Measurements from ENCODE around the gene MEG3. TPM values are rescaled to one million over a fixed set of nuclear protein-coding genes. Genes with fewer than 3 reads are reported as not detected.

The MEG3 gene
- total and polyA plus RNA-seq, 7 donors = 3.5 to 168 (median 28.0) TPM

DNA sequence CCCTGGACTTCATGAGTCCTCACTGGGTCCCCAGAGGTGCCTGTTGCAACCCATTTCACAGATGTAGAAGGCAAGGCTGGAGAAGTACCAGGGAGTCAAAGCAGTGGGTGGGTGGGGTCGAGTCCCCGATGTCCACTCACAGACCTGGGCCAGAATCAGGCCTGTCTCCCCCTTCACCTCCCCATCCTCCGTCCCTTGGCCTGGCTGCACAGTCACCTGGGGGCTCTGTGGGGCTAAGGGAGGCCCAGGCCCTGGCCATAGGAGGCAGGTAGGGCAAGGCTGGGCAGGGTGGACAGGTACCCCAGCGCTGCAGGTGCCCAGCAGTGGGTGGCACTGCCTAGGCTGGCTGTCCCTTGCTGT is 48.1 kb downstream of the MEG3 start:
- Histone ChIP-seq H3K36me3 (no peaks in the 10 kb centered on the region), H3K4me3 (no peak overlapping the region), H3K4me1 (no peaks in the 10 kb centered on the region), H3K27ac (no peak overlapping the region), H3K9me3 (no peaks in the 10 kb centered on the region), H3K27me3 (peaks cover 0 to 19% (median 4%) of the 10 kb centered on the region in 3 donors)
- no peak for TF ChIP-seq POLR2AphosphoS5 (IDR thresholded peaks at IDR 0.05)
- TF ChIP-seq EP300 (IDR thresholded peaks at IDR 0.05) = no peak
- TF ChIP-seq POLR2A (IDR thresholded peaks at IDR 0.05) = no peak
- TF ChIP-seq, protein P1, sequence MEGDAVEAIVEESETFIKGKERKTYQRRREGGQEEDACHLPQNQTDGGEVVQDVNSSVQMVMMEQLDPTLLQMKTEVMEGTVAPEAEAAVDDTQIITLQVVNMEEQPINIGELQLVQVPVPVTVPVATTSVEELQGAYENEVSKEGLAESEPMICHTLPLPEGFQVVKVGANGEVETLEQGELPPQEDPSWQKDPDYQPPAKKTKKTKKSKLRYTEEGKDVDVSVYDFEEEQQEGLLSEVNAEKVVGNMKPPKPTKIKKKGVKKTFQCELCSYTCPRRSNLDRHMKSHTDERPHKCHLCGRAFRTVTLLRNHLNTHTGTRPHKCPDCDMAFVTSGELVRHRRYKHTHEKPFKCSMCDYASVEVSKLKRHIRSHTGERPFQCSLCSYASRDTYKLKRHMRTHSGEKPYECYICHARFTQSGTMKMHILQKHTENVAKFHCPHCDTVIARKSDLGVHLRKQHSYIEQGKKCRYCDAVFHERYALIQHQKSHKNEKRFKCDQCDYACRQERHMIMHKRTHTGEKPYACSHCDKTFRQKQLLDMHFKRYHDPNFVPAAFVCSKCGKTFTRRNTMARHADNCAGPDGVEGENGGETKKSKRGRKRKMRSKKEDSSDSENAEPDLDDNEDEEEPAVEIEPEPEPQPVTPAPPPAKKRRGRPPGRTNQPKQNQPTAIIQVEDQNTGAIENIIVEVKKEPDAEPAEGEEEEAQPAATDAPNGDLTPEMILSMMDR (IDR thresholded peaks at IDR 0.05) = no peak
- 89 to 90% methylated on average over 4 of the region's 4 CpGs for WGBS, 2 donors
- intact Hi-C loops (cut with DNase I) = no loop called here
- DNase-seq = no peak

DNA sequence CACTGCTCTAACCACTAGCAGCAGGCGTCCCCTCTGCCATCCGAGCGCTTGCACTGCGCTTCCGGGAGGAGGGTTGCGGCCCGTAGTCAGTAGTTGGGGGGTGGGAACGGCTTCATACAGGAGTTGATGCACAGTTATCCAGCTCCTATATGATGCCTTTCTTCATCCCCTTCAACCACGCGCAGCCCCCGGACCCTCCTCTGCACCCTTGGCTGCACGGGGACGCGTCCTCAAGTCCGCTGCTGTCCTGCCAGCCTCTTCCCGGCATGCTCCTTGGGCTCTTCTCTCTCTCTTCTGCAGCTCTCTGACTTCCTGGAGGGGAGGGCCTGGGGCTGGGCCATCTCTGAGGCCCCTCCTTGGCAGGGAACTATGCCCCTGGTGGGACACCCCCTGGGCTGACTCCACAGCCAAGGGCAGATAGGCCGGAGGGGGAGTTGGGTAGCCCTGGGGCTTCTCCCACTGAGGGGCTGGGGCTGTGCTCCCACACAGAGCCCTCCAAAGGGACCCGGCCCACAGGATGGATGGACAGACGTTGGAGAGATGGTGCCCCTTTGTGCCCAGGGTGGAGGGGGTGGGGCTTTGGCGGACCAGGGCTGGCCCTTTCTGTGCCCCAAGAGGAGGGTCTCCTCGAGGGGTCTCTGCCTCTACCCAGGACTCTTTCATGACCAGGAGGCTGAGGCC is 48.6 kb downstream of the MEG3 start:
- no peak for TF ChIP-seq EP300 (IDR thresholded peaks at IDR 0.05)
- TF ChIP-seq, protein P1 (IDR thresholded peaks at IDR 0.05) = no peak
- TF ChIP-seq POLR2A (IDR thresholded peaks at IDR 0.05) = no peak
- TF ChIP-seq POLR2AphosphoS5 (IDR thresholded peaks at IDR 0.05) = no peak
- no peaks in the 10 kb centered on the region for H3K36me3 ChIP-seq
- H3K4me1 ChIP-seq = no peaks in the 10 kb centered on the region
- H3K4me3 ChIP-seq = no peak overlapping the region
- WGBS, 2 donors = 85 to 90% methylated on average over 21 of the region's 21 CpGs
- H3K27ac ChIP-seq = no peak overlapping the region
- peaks cover 0 to 19% (median 4%) of the 10 kb centered on the region in 3 donors for H3K27me3 ChIP-seq
- H3K9me3 ChIP-seq = no peaks in the 10 kb centered on the region
- intact Hi-C loops (cut with DNase I) = no loop called here
- no peak for DNase-seq

DNA sequence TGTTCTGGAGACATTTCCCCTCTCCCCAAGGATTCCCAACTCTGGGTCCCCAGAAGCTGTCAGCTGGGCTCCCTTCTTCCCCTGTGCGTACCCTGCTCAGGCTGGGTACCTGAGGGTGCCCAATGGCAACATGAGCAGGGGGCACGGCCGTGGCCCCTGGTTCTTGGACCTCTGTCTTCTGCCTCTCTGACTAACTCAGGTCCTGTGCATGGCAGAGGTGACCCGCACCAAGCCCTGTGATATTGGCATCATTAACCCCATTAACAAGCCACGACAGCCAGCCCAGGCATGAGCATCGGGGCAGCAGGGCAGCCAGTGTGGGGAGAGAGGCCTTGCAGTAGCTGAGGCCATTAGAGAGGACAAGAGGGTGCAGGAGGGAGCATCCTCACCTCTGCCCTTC is 49.2 kb downstream of the MEG3 start:
- WGBS, 2 donors = 89 to 92% methylated on average over 6 of the region's 6 CpGs
- no peak for DNase-seq
- no peak overlapping the region for H3K27ac ChIP-seq

DNA sequence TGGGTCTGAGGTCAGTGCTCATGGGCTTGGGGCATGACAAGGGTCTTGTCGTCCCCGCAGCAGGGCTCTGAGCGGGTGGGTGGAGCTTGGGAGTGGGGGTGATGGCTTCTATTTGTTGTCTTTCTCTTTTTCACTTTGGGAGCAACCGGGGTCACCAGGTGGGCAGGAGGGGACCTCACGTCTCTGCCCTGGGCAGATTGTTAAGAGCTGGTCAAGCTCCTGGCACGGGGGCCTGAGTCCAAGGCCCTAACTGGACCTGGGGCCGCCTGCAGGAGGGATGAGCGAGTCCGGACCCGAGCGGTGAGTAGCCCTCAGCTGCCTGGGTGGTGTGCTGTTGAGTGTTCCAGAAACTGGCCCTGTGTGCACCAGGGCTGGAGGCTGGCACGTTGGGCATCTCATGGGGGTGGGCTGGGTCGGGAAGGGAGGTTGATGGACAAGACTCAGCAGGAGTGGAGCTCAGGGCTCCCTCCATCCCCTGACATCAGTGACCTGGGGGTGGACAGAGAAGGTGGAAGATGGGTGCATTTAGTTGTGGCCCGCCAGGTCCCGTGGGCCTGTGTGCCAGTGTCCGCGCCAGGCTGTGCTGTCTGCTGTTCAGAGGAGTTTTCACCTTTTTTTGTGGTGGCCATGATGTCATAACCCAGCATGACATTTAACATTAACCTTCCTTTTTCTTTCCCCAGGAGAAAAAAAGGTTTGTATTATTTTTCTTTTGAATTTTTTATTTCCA is 50.1 kb downstream of the MEG3 start:
- no peak overlapping the region for H3K4me3 ChIP-seq
- intact Hi-C loops (cut with DNase I) = no loop called here
- no peaks in the 10 kb centered on the region for H3K4me1 ChIP-seq
- H3K27me3 ChIP-seq = peaks cover 0 to 19% (median 4%) of the 10 kb centered on the region in 3 donors
- TF ChIP-seq EP300 (IDR thresholded peaks at IDR 0.05) (no peak), POLR2A (IDR thresholded peaks at IDR 0.05) (no peak), POLR2AphosphoS5 (IDR thresholded peaks at IDR 0.05) (no peak)
- TF ChIP-seq, protein P1 (IDR thresholded peaks at IDR 0.05) = no peak
- no peaks in the 10 kb centered on the region for H3K36me3 ChIP-seq
- no peaks in the 10 kb centered on the region for H3K9me3 ChIP-seq
- WGBS, 2 donors = 87% methylated on average over 17 of the region's 17 CpGs
- no peak overlapping the region for H3K27ac ChIP-seq
- DNase-seq = no peak

More for the DNA sequence above, 49.2 kb downstream of the MEG3 start:
- Histone ChIP-seq H3K27me3 (peaks cover 0 to 19% (median 4%) of the 10 kb centered on the region in 3 donors), H3K9me3 (no peaks in the 10 kb centered on the region), H3K4me1 (no peaks in the 10 kb centered on the region), H3K4me3 (no peak overlapping the region), H3K36me3 (no peaks in the 10 kb centered on the region)
- no peak for TF ChIP-seq EP300 (IDR thresholded peaks at IDR 0.05)
- no peak for TF ChIP-seq POLR2AphosphoS5 (IDR thresholded peaks at IDR 0.05)
- TF ChIP-seq, protein P1 (IDR thresholded peaks at IDR 0.05) = no peak
- no peak for TF ChIP-seq POLR2A (IDR thresholded peaks at IDR 0.05)
- intact Hi-C loops (cut with DNase I) = no loop called here
